NCI-H2227 treated with DMSO at 0.1 percent for 48 hours (cell line): ENCODE measurements around the gene HDAC6.

ENCODE experiments used
- DNase-seq: peaks from one replicate; lab custom pipeline; 2025; lab: John Stamatoyannopoulos, UW

The HDAC6 gene

GRCh38 chrX:48801280-48802088 is at the start of gene HDAC6:
Gene HDAC6, plus strand, starts transcription at chrX:48802067. Its CDS starts 626 bp downstream, at chrX:48802693.
- peak; percentile 99 for DNase-seq

- no peak for DNase-seq
These were observed 49.4 kb upstream of the HDAC6 start for GRCh38 chrX:48752498-48752897.

- DNase-seq: no peak
These were observed 48.1 kb upstream of the HDAC6 start for GRCh38 chrX:48753708-48754228.

GRCh38 chrX:48754238-48754637 is 47.6 kb upstream of the HDAC6 start:
- DNase-seq: no peak

- no peak for DNase-seq
These were observed 40.0 kb upstream of the HDAC6 start, which contains the start of gene GLOD5 for GRCh38 chrX:48761674-48762471. Gene GLOD5, plus strand, starts transcription at chrX:48761747. Its CDS starts 44 bp downstream, at chrX:48761791.

- DNase-seq: no peak
These were observed 32.6 kb upstream of the HDAC6 start for GRCh38 chrX:48769230-48769629.

- DNase-seq: no peak
These were observed 31.6 kb upstream of the HDAC6 start for GRCh38 chrX:48770296-48770695.

GRCh38 chrX:48772602-48773001 is 29.3 kb upstream of the HDAC6 start:
- no peak for DNase-seq

- DNase-seq: no peak
These were observed 24.9 kb upstream of the HDAC6 start for GRCh38 chrX:48776818-48777439.

GRCh38 chrX:48779399-48779798 is 22.5 kb upstream of the HDAC6 start:
- no peak for DNase-seq

GRCh38 chrX:48781705-48782104 is 20.2 kb upstream of the HDAC6 start:
- no peak for DNase-seq

- no peak for DNase-seq
These were observed 19.7 kb upstream of the HDAC6 start for GRCh38 chrX:48782216-48782615.

- no peak for DNase-seq
These were observed 19.1 kb upstream of the HDAC6 start for GRCh38 chrX:48782795-48783194.

- no peak for DNase-seq
These were observed 17.1 kb upstream of the HDAC6 start for GRCh38 chrX:48784726-48785125.

- DNase-seq: no peak
These were observed 16.7 kb upstream of the HDAC6 start for GRCh38 chrX:48785186-48785539.

- no peak for DNase-seq
These were observed 16.2 kb upstream of the HDAC6 start for GRCh38 chrX:48785540-48786214.

GRCh38 chrX:48786341-48786800 is 15.5 kb upstream of the HDAC6 start, which contains the start of gene GATA1:
Gene GATA1, plus strand, starts transcription at chrX:48786590. Its CDS starts 4,520 bp downstream, at chrX:48791110.
- no peak for DNase-seq

GRCh38 chrX:48786825-48787504 is 14.9 kb upstream of the HDAC6 start:
- no peak for DNase-seq

- DNase-seq: no peak
These were observed 14.1 kb upstream of the HDAC6 start for GRCh38 chrX:48787505-48788443.
